HepG2 (cell line): ENCODE data around the gene TLCD3A. TPM values are rescaled to one million over a fixed set of nuclear protein-coding genes. Genes with fewer than 3 reads are reported as not detected.

Experiments
- ATAC-seq: fragments of 200-7000 bp; cut with Tn5 transposase; 3 replicates; pipeline ENCODE4 v1.9.1; 2020; ENCODE audit warnings: mild to moderate bottlenecking, moderate library complexity
- BruUV-seq: library from RNA; stranded (reverse); fragments of 400-500 nt; replicated peaks from 2 replicates; lab custom pipeline; 2021; lab: Mats Ljungman, UMichigan
- CTCF ChIA-PET: fragments of 300-600 bp; formaldehyde crosslinking; extraction: SDS; loops from one replicate; lab custom pipeline; 2021; ENCODE audit warnings: low total read pairs, inconsistent platforms, low intra/inter-chr PET ratio; lab: Yijun Ruan, JAX
- POLR2A ChIA-PET: fragments of 350-600 bp; sonication (Branson Sonifier 250); formaldehyde crosslinking; loops from one replicate; lab custom pipeline; 2020; ENCODE audit warnings: antibody characterized with exemption, inconsistent platforms; lab: Yijun Ruan, JAX
- DNase-seq: peaks from one replicate; pipeline ENCODE4 v3.0.0-alpha.2; 2015; ENCODE audit warnings: low spot score
- FAIRE-seq: peaks from 3 replicates; lab custom pipeline; 2011; peaks lifted over from hg19 to GRCh38; lab: Jason Lieb, UNC
- H2AFZ ChIP-seq: one replicate; pipeline ENCODE4 v1.6.1; 2011; ENCODE audit warnings: low read length, inconsistent platforms
- H3K27ac ChIP-seq: fragments of 300-600 bp; 3 replicates; pipeline ENCODE4 v1.8.0; 2011; ENCODE audit warnings: mixed run types, mild to moderate bottlenecking, mixed read lengths, low read length, inconsistent platforms; ENCODE audit not compliant: insufficient read depth; ENCODE audit errors: extremely low read length
- H3K27me3 ChIP-seq, 2 experiments: fragments of 200-600 bp in 1 of 2; 2 replicates in 1 of 2; 3 replicates in 1 of 2; pipeline versions ENCODE4 v1.6.0 to v1.8.0; 2011; ENCODE audit warnings: low read length in 2 of 2, mild to moderate bottlenecking in 2 of 2, moderate library complexity in 2 of 2, inconsistent platforms in 1 of 2; ENCODE audit not compliant: insufficient read depth in 2 of 2, control insufficient read depth in 1 of 2
- H3K36me3 ChIP-seq, 2 experiments: fragments of 200-600 bp in 1 of 2; replicated peaks in 1 of 2; 2 replicates in 1 of 2; 3 replicates in 1 of 2; pipeline versions ENCODE4 v1.5.1 to v1.8.0; 2011; ENCODE audit warnings: low read length in 2 of 2, inconsistent platforms in 1 of 2; ENCODE audit not compliant: insufficient read depth in 2 of 2, control insufficient read depth in 1 of 2
- H3K4me1 ChIP-seq: 2 replicates; pipeline ENCODE4 v1.5.1; 2012; ENCODE audit warnings: low read length, inconsistent platforms; ENCODE audit not compliant: insufficient read depth
- H3K4me2 ChIP-seq: 2 replicates; pipeline ENCODE4 v1.6.0; 2011; ENCODE audit warnings: low read depth, low read length, inconsistent platforms
- H3K4me3 ChIP-seq, 3 experiments: fragments of 200-600 bp in 1 of 3; sonication (generic), shearing (Covaris generic) in 1 of 3; replicated peaks in 1 of 3; 2 replicates each; pipeline ENCODE4 v1.5.1; 2011 to 2016; ENCODE audit warnings: low read length in 3 of 3, inconsistent platforms in 2 of 3, low read depth in 2 of 3, mild to moderate bottlenecking in 2 of 3, control low read depth in 1 of 3, mixed read lengths in 1 of 3; ENCODE audit not compliant: insufficient read depth in 1 of 3
- H3K79me2 ChIP-seq: one replicate; pipeline ENCODE4 v1.6.1; 2011; ENCODE audit warnings: low read length, inconsistent platforms; ENCODE audit not compliant: insufficient read depth
- H3K9ac ChIP-seq: 2 replicates; pipeline ENCODE4 v1.6.0; 2011; ENCODE audit warnings: mild to moderate bottlenecking, low read depth, low read length, inconsistent platforms; ENCODE audit not compliant: insufficient read depth
- H3K9me3 ChIP-seq: 2 replicates; pipeline ENCODE4 v1.5.1; 2012; ENCODE audit warnings: mild to moderate bottlenecking, low read length
- H4K20me1 ChIP-seq: 2 replicates; pipeline ENCODE4 v1.6.0; 2011; ENCODE audit warnings: inconsistent platforms, mild to moderate bottlenecking, low read length, moderate library complexity; ENCODE audit not compliant: insufficient read depth
- AGO2 ChIP-seq: fragments of 200-400 bp; formaldehyde crosslinking; optimal IDR thresholded peaks from 2 replicates; pipeline ENCODE3; 2017; ENCODE audit warnings: mild to moderate bottlenecking, low read depth, low read length, moderate library complexity
- ARHGAP35 ChIP-seq: sonication (generic); formaldehyde crosslinking; IDR thresholded peaks from 2 replicates; pipeline ENCODE4 v1.9.0; 2022; ENCODE audit warnings: mild to moderate bottlenecking, inconsistent platforms, moderate library complexity, missing genetic modification reagents, borderline replicate concordance
- GPN1 ChIP-seq: sonication (generic); formaldehyde crosslinking; IDR thresholded peaks from 2 replicates; pipeline ENCODE4 v1.5.1; 2020; ENCODE audit warnings: missing genetic modification reagents, borderline replicate concordance
- NFYB ChIP-seq: sonication (generic); formaldehyde crosslinking; IDR thresholded peaks from 2 replicates; pipeline ENCODE4 v1.4.0; 2020; ENCODE audit warnings: missing genetic modification reagents
- RBFOX2 ChIP-seq: fragments of 200-400 bp; formaldehyde crosslinking; IDR thresholded peaks from 2 replicates; pipeline ENCODE4 v1.6.1; 2017; ENCODE audit warnings: low read depth, mild to moderate bottlenecking, low read length
- SETDB1 ChIP-seq: sonication (generic); formaldehyde crosslinking; IDR thresholded peaks from 2 replicates; pipeline ENCODE4 v1.5.1; 2020; ENCODE audit warnings: missing genetic modification reagents, mild to moderate bottlenecking, borderline replicate concordance
- SNAPC4 ChIP-seq: sonication (generic); formaldehyde crosslinking; IDR thresholded peaks from 2 replicates; pipeline ENCODE4 v1.4.0; 2020; ENCODE audit warnings: mild to moderate bottlenecking, missing genetic modification reagents
- ZC3H13 ChIP-seq: sonication (generic); formaldehyde crosslinking; IDR thresholded peaks from 2 replicates; pipeline ENCODE4 v1.8.1; 2023; ENCODE audit warnings: mild to moderate bottlenecking, missing genetic modification reagents, moderate library complexity
- ZNF562 ChIP-seq: sonication (generic); formaldehyde crosslinking; IDR thresholded peaks from 2 replicates; pipeline ENCODE4 v1.8.0; 2022; ENCODE audit warnings: missing genetic modification reagents, borderline replicate concordance
- ZNF724P ChIP-seq: sonication (generic); formaldehyde crosslinking; IDR thresholded peaks from 2 replicates; pipeline ENCODE4 v1.8.0; 2022; ENCODE audit warnings: missing genetic modification reagents, borderline replicate concordance
- WGBS: methylation state at CpG from one replicate; pipeline ENCODE4 v1.1.6; 2017; ENCODE audit warnings: low lambda C conversion rate; 5-methylcytosine and 5-hydroxymethylcytosine counted together
- in situ Hi-C: cut with HindIII; loops from 2 replicates; pipeline ENCODE4 v1.10.0; 2017; ENCODE audit warnings: low pct_unique_long_range_greater_than_20kb; ENCODE audit not compliant: extremely low pct_ligation_motif_present
- intact Hi-C: fragments of 100-400 bp; cut with micrococcal nuclease; formaldehyde crosslinking; loops from one replicate; pipeline ENCODE4 v1.10.0; 2022; ENCODE audit not compliant: unreplicated experiment
- polyA plus RNA-seq, 8 experiments: library from polyadenylated mRNA; depleted of rRNA in 3 of 8; stranded (reverse) in 7 of 8; unstranded in 1 of 8; fragments of >200 nt; fragmentation: Illumina TruSeq in 4 of 8; extraction: Trizol in 4 of 8; gene quantifications; 2 replicates each; pipeline versions ENCODE4 v1.2.1 to v1.2.3, GENCODE V29; 2011 to 2016; ENCODE audit warnings: low read depth in 4 of 8, missing spikeins in 1 of 8, mixed read lengths in 1 of 8; ENCODE audit not compliant: insufficient read depth in 1 of 8
- total RNA-seq, 5 experiments: library from RNA; depleted of rRNA; stranded (reverse); fragments of >200 nt; fragmentation: Illumina TruSeq; extraction: Trizol; gene quantifications; 2 replicates each; pipeline ENCODE4 v1.2.3, GENCODE V29; 2016; ENCODE audit warnings: low read depth in 1 of 5

The TLCD3A gene
- total and polyA plus RNA-seq, 2 of the 13 experiments (the other 11 are each of a cell fraction or from before 2014, with no cell fraction given), result 25.2 to 46.6 TPM

DNA sequence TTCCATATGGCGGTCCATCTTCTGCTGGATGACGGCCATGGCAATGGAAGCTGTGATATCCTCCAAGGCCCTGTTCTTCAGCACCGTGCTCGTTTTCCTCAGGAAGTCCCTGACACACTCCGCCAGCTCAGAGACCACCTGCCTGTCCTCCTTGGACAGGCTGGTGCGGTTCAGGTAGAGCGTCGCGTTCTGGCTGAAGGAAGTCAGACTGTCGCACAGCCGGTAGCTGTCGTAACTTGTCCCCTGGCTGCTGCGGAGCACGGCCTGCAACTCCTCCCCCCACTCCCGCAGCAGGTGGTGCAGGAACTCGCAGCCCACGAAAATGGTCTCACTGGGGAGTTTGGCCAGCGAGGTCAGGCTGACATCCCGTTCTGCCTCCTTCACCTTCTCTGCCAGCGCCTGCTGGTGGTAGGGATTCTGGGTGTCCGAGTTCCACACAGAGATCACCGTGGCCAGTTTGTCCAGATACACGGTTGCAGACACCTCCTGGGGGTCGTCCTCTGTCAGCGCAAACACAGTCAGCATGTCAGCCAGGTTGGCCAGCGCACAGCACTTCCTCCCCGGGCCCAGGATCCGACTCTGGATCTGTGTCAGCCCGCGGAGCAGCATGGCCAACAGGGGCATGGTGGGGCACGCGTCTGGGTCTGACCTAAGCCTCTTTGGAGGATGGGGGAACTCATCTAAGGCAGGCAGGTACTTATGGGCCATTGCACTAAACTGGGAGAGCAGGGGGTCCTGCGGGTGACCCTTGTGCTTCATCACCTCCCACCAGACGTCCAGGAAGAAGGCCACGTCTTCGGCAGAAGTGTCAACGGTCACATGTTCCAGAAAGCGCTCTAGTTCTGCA lies 14.6 kb downstream of the TLCD3A start:
- H3K4me2 ChIP-seq, result no peak overlapping the region
- no peak for ATAC-seq
- H3K4me3 ChIP-seq, result no peak overlapping the region
- TF ChIP-seq NFYB (CRISPR knock-in tag), result no peak
- no peak for TF ChIP-seq GPN1 (CRISPR knock-in tag)
- no peak for TF ChIP-seq ARHGAP35 (CRISPR knock-in tag)
- 0 out of 2 replicates have a peak, but pooled peaks have one; percentile 32 for TF ChIP-seq RBFOX2
- TF ChIP-seq ZNF562 (CRISPR knock-in tag), result no peak
- peak; percentile 71 for TF ChIP-seq AGO2
- no peak for TF ChIP-seq SNAPC4
- TF ChIP-seq ZNF724P (CRISPR knock-in tag), result no peak
- TF ChIP-seq SETDB1 (CRISPR knock-in tag), result no peak
- TF ChIP-seq ZC3H13, result peak; percentile 80
- H3K27ac ChIP-seq, result no peak overlapping the region
- POLR2A ChIA-PET, result no interaction called here
- BruUV-seq, result no TSS peak
- H3K9ac ChIP-seq, result no peak overlapping the region
- H3K27me3 ChIP-seq, result no peaks in the 10 kb centered on the region
- 97% methylated on average over 30 of the region's 38 CpGs for WGBS
- H3K79me2 ChIP-seq, result peaks cover 30% of the 10 kb centered on the region
- intact Hi-C loops (no loop called here), in situ Hi-C loops (no loop called here)
- H4K20me1 ChIP-seq, result no peaks in the 10 kb centered on the region
- no peak overlapping the region for H2AFZ ChIP-seq
- DNase-seq, result no peak
- H3K36me3 ChIP-seq, result peaks cover 23 to 60% of the 10 kb centered on the region in 2 experiments
- no peaks in the 10 kb centered on the region for H3K9me3 ChIP-seq
- CTCF ChIA-PET, result no interaction called here
- peaks cover 36% of the 10 kb centered on the region for H3K4me1 ChIP-seq
- FAIRE-seq, result no peak
